Measurements from ENCODE around the gene URGCP. TPM values are rescaled to one million over a fixed set of nuclear protein-coding genes. Genes with fewer than 3 reads are reported as not detected.

The URGCP gene
- total and polyA plus RNA-seq, 2 of the 4 experiments (the other 2 are of a cell fraction), result 22.0 to 25.5 TPM

DNA sequence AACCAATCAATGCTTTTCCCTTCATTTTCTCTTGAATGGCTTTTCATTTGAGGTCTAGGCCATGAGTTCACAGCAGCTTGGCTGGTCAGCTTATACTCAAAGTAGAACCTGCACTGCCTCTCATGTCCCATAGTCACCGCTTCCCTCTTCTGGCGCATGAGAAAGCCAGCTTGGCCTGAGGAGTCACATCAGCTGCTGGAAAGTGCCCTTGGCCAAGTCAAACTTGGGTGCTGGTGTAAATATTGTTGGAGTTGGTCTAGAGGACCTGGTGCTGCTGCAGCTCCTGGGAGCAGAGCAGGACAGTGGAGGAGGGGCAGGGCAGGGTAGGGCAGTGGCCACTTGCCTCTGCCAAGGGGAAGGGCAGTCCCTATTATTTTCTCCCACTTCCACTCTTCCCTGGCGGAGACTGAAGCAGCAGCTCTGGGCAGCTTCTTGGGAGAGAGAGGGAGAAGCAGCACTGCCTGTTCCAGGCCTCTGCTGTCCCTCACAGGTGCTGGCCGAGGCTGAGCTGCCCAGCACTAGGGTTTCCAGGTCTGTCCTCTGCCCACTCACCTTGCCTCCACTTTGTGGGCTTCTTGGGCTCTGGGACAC, 32.6 kb upstream of the URGCP start:
- Histone ChIP-seq H3K27me3 (ENCODE audit: control insufficient read depth, insufficient read depth, low read length) (no peaks in the 10 kb centered on the region), H3K27ac (ENCODE audit: insufficient read depth, low read length) (no peak overlapping the region), H2AK5ac (ENCODE audit: low read depth, low read length) (no peak overlapping the region), H2BK5ac (ENCODE audit: low read depth, low read length, poor library complexity, severe bottlenecking) (no peak overlapping the region), H3K56ac (ENCODE audit: extremely low read depth, insufficient read depth, low read length) (no peak overlapping the region), H3K4me1 (ENCODE audit: control insufficient read depth, insufficient read depth, low read length) (no peaks in the 10 kb centered on the region), H2BK20ac (ENCODE audit: low read depth, low read length) (no peak overlapping the region), H2AK9ac (replicated peaks; ENCODE audit: low read depth, low read length, poor library complexity) (peak overlapping the region; percentile 49), H3K23ac (ENCODE audit: low read depth, low read length) (no peak overlapping the region), H3K14ac (replicated peaks; ENCODE audit: low read depth, low read length) (no peak overlapping the region), H3K9ac (ENCODE audit: low read depth, low read length) (no peak overlapping the region), H3K36me3 (ENCODE audit: control insufficient read depth, insufficient read depth, low read length) (peaks cover 3% of the 10 kb centered on the region; the same call in 1 of the 2 replicates), H4K5ac (ENCODE audit: low read depth, low read length) (no peak overlapping the region), H3K4ac (ENCODE audit: low read depth, low read length) (no peak overlapping the region), H3K9me3 (ENCODE audit: control insufficient read depth, insufficient read depth, low read length) (no peaks in the 10 kb centered on the region), H3K9me1 (ENCODE audit: insufficient read depth, low read length) (0 out of 2 replicates have a peak, but pooled peaks cover 4% of the 10 kb centered on the region), H3K79me1 (ENCODE audit: low read depth in 1 of 2, low read length in 2 of 2) (no peaks in the 10 kb centered on the region), H4K91ac (ENCODE audit: insufficient read depth, low read depth, low read length) (no peak overlapping the region), H2AFZ (replicated peaks; ENCODE audit: low read length, poor library complexity) (no peak overlapping the region), H4K8ac (ENCODE audit: low read depth in 2 of 2, low read length in 2 of 2) (no peak overlapping the region), H4K20me1 (ENCODE audit: insufficient read depth, low read length) (no peaks in the 10 kb centered on the region), H3K4me3 (ENCODE audit: insufficient read depth, low read depth, low read length) (no peak overlapping the region), H2BK15ac (ENCODE audit: low read depth, low read length) (no peak overlapping the region), H3K4me2 (ENCODE audit: low read depth, low read length) (no peak overlapping the region), H2BK120ac (ENCODE audit: low read depth, low read length) (no peak overlapping the region), H3K18ac (ENCODE audit: low read depth, low read length) (no peak overlapping the region)
- CTCF ChIA-PET, result no interaction called here
- ATAC-seq (ENCODE audit: low read depth) (no peak), DNase-seq (no peak)
- POLR2A ChIA-PET (ENCODE audit: unreplicated experiment), result no interaction called here
- dilution Hi-C loops (cut with HindIII; ENCODE audit: low sequenced_read_pairs, unreplicated experiment), result no loop called here
- intact Hi-C loops (cut with micrococcal nuclease), result no loop called here
- WGBS, 2 experiments (ENCODE audit: extremely low coverage in 2 of 2, insufficient read length in 1 of 2), result 100% methylated on average over 1 of the region's 4 CpGs; no CpG with 5 or more reads in 1 of the 2 experiments
- no peak for TF ChIP-seq RFX5 (IDR thresholded peaks at IDR 0.05; ENCODE audit: low read depth, low read length)
- no peak for TF ChIP-seq MAZ (IDR thresholded peaks at IDR 0.05; ENCODE audit: borderline replicate concordance, low read depth, low read length)
- no peak for TF ChIP-seq FOS (IDR thresholded peaks at IDR 0.05; ENCODE audit: low read depth, low read length)
- TF ChIP-seq, protein P1, sequence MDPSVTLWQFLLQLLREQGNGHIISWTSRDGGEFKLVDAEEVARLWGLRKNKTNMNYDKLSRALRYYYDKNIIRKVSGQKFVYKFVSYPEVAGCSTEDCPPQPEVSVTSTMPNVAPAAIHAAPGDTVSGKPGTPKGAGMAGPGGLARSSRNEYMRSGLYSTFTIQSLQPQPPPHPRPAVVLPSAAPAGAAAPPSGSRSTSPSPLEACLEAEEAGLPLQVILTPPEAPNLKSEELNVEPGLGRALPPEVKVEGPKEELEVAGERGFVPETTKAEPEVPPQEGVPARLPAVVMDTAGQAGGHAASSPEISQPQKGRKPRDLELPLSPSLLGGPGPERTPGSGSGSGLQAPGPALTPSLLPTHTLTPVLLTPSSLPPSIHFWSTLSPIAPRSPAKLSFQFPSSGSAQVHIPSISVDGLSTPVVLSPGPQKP (IDR thresholded peaks at IDR 0.05; ENCODE audit: borderline replicate concordance, low read depth, low read length), result no peak
- in situ Hi-C loops (cut with MboI; ENCODE audit: low sequenced_read_pairs), result no loop called here
- BruUV-seq (replicated peaks), result no TSS peak
